Thyroid gland (tissue), 4 donors: Measurements from ENCODE around the gene SREK1IP1.

Source experiments
- CTCF ChIP-seq, 6 experiments: fragments of 200-600 bp in 3 of 6; fragments of 450-650 bp in 3 of 6; sonication (generic) in 3 of 6; IDR thresholded peaks; one replicate each; pipeline ENCODE4 v1.5.1; 2016 to 2019; ENCODE audit warnings: antibody characterized with exemption in 6 of 6, mild to moderate bottlenecking in 2 of 6, inconsistent platforms in 1 of 6, moderate library complexity in 1 of 6
- POLR2A ChIP-seq, 2 donors: fragments of 450-650 bp; IDR thresholded peaks; one replicate each; pipeline ENCODE4 v1.6.1; 2017; ENCODE audit warnings: antibody characterized with exemption in 2 of 2, mild to moderate bottlenecking in 2 of 2, moderate library complexity in 1 of 2

- TF ChIP-seq CTCF (IDR thresholded peaks at IDR 0.05) (no peak), POLR2A (IDR thresholded peaks at IDR 0.05) (no peak)
Measured at GRCh38 chr5:64688391-64688790, 80.1 kb downstream of the SREK1IP1 start.
